COLO668 (cell line): ENCODE measurements around the gene HSPA1A.
A peak's percentile ranks its signal among the peaks of the same experiment; 100 is the strongest.
"Not testable (repeated sequence)": the region's sequence is repeated elsewhere in the genome, so short reads cannot be mapped to it uniquely, and the experiment has no call there.

Source experiments
- DNase-seq: peaks from one replicate; lab custom pipeline; 2025; ENCODE audit not compliant: unreplicated experiment; lab: John Stamatoyannopoulos, UW

HSPA1A gene

DNA sequence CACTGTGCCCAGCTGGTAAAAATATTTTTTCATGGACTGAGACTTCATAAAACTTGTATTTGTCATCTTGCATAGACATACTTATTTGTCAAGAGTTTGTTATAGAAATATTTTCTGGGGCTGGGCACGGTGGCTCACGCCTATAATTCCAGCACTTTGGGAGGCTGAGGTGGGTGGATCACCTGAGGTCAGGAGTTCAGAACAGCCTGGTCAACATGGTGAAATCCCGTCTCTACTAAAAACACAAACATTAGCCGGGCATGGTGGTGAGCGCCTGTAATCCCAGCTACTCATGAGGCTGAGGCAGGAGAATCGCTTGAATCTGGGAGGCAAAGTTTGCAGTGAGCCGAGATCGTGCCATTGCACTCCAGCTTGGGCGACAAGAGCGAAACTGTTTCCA lies 6.7 kb upstream of the HSPA1A start:
- DNase-seq, result not testable (repeated sequence)

DNA sequence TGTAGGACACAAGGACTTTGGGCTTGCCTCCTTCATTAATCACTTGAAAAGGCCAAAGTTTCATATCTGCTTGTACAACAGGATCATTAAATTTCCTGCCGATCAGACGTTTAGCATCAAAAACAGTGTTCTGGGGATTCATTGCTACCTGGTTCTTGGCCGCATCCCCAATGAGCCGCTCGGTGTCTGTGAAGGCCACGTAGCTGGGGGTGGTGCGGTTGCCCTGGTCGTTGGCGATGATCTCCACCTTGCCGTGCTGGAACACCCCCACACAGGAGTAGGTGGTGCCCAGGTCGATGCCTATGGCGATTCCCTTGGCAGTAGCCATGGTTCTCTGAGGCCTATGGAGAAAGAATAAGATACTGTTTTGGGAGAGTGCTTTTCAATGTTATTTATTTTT lies 3.7 kb upstream of the HSPA1A start:
- DNase-seq, result no peak

DNA sequence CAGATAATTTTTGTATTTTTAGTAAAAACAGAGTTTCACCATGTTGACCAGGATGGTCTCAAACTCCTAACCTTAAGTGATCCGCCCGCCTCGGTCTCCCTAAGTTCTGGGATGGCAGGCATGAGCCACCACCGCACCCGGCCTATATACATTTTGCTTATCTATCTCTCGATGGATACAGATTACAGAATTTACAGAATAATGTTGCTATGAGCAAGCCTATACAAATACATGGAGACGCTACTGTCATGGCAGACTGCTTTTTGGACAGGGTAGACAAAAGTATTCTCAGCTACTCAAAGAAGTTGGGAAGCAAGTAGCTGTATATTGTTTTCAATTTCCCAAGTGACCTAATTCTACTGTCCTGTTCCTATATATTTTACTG lies 1.9 kb upstream of the HSPA1A start:
- DNase-seq, result no peak

DNA sequence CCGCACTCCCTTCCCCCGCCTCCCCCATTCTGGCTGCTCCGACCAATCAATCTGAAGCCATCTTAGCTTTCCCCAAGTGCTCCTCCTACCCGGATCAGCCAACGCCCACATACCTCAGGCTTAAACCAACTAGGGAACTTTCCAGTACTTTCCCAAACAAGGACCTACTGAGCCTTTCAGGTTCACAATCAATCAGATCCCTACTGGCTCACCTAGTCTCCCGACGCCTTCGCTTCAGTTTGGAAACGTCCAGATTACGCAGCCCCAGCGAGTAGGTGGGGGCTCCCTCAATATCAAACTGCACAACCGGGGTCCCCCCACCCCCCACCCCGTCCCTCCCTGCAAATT lies 692 bp upstream of the HSPA1A start:
- DNase-seq, result peak; percentile 84

DNA sequence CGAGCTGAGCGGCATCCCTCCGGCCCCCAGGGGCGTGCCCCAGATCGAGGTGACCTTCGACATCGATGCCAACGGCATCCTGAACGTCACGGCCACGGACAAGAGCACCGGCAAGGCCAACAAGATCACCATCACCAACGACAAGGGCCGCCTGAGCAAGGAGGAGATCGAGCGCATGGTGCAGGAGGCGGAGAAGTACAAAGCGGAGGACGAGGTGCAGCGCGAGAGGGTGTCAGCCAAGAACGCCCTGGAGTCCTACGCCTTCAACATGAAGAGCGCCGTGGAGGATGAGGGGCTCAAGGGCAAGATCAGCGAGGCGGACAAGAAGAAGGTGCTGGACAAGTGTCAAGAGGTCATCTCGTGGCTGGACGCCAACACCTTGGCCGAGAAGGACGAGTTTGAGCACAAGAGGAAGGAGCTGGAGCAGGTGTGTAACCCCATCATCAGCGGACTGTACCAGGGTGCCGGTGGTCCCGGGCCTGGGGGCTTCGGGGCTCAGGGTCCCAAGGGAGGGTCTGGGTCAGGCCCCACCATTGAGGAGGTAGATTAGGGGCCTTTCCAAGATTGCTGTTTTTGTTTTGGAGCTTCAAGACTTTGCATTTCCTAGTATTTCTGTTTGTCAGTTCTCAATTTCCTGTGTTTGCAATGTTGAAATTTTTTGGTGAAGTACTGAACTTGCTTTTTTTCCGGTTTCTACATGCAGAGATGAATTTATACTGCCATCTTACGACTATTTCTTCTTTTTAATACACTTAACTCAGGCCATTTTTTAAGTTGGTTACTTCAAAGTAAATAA lies 2.0 kb downstream of the HSPA1A start:
- not testable (repeated sequence) for DNase-seq

DNA sequence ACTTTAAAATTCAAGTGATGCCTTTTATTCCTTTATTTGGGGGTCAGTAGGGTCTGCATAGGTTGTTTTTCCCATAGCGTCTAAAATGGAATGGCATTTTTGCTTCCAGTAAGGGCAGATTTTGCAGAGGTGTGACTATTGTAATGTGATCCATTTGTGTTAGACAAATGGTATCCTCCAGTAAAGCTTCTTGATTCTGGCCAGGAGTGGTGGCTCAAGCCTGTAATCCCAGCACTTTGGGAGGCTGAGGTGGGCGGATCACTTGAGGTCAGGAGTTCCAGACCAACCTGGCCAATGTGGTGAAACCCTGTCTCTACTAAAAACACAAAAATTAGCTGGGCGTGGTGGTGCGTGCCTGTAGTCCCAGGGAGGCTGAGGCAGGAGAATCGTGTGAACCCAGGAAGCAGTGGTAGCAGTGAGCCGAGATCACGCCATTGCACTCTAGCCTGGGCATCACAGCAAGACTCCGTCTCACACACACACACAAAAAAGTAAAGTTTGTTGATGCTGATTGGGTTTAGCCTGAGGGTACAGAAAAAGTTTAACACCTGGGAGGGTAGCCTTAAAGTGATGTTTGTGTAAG lies 2.7 kb downstream of the HSPA1A start:
- DNase-seq, result not testable (repeated sequence)

DNA sequence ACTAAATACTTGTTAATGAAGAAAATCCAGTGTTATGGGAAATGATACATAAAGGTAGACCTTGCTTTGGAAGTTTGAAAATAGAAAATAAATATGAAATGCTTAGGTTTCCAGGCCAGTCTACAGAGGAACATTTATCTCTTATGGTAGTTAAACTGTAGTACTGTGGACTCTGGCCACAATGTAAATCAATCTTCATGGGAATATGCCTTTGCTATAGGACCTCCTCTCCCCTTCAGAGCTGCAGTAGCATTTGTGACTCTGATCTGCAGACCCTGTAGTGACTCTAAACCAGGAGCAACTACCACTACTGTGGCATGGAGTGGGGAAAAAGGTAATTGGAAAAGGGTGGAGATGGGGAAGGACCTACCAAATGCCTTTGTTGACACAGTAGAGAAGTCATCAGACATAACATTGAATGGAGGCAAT lies 4.5 kb downstream of the HSPA1A start:
- DNase-seq, result no peak

DNA sequence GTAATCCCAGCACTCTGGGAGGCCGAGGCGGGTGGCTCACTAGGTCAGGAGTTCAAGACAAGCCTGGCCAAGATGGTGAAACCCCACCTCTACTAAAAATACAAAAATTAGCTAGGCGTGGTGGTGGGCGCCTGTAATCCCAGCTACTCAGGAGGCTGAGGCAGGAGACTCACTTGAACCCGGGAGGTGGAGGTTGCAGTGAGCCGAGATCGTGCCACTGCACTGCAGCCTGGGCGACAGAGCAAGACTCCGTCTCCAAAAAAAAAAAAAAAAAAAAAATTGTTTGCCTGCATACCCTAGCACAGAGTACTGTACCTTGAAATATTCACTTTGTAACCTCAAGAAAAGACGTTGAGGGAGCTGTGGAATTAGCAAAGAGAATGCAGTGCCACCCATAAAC lies 5.1 kb downstream of the HSPA1A start:
- DNase-seq, result not testable (repeated sequence)

DNA sequence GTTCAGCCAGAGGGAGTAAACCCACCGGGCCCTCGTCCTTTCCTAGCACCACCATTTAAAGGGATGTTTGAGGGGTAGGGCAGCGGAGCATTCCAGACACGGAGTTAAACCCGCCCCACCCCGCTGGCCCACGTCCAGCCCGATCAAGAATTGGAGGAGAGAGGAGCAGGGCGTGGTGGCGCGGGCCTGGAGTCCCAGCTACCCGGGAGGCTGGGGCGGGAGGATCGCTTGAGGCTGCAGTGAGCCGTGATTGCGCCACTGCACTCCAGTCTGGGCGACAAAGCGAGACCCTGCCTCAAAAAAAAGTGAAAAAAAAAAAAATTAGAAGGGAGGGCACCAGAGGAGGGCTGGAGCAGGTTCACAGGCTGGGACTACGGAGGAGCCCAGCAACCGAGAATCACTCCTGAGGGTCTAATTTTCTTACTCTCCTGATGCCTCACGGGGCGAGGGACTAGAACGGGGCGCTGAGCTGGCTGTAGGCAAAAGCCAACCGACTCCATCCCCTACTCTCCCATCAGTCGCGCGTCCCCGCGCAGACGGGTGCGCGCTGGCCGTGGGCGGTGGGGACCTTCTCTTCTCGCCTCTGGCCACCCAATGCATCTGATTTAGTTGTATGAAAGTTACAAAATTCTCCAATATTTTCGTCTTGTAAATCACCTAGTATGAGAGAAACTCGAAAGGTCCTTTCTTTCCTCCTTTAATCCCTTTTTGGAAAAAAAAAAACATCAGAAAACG lies 6.1 kb downstream of the HSPA1A start:
- DNase-seq, result peak; percentile 38

DNA sequence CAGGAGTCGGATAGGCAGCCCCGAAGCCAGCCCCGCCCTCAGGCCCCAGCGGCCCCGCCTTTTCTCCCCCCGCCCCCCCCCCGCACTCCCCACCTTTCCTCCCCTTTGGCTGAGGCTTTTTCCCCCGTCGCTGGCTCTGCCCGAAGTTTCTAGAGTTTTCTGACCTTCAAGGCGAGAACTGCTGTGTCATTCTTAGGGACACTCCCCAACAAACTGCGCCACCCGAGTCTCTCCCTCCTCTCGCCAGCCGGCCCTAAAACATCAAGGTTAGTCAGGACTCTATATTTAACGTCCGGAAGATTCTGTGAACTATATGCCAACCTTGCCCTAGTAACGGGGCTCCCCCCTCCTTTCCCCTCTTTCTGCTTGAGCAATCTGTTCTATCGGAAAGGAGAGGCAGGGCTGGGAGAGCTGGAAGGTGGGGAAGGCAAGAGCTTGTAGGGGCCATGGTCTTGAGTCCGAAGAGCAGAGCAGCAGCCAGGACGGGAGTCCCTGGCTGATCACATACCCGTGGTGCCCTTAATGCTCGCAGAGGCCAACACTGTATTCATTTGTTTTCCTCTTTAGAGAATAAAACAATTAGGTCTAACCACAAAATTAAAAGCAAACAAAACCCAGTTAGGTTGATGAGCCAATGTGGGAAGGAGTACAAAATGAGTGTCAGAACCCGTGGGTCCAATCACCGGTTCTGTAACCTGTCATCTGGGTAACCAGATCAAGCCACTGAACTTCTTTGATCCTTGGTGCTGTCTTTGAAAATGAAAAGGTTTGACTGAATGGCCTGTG lies 6.9 kb downstream of the HSPA1A start:
- peak; percentile 21 for DNase-seq

DNA sequence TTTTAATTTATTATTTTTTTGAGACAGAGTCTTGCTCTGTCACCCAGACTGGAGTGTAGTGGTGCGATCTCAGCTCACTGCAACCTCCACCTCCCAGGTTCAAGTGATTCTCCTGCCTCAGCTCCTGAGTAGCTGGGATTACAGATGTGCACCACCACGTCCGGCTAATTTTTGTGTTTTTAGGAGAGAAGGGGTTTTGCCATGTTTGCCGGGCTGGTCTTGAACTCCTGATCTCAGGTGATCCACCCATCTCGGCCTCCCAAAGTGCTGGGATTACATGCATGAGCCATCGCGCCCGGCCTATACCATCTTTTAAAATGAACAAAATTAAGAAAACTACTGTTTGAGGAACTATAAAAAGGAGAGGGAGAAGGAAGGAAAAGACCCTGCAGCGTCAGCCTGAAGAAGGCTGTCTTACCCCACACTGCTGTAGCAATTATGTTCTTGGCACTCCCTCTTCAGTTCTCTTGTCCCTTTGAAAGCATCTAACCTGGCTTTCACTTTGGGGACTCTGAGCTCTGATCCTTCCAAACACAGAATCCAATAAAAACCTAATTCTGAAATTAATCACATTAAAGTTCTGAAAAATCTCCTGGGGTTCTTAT lies 8.4 kb downstream of the HSPA1A start:
- not testable (repeated sequence) for DNase-seq

DNA sequence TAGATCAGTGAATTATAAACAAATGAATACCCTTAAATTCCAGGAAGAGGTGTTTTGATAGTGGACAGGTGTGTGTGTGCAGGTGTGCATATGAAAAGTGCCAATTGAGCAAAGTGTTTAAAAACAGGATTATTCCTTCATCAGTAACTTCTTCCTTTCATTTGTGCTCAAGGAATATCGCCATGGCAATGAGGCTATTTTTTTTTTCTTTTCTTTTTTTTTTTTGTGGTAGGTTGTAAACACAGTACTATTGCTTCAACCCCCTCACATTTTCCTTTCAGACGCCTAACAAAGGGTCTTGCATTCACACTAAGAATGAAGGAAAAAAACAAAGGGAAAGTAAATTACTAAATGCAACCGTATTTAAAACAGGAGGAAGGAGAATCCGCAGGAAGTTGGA lies 10.2 kb downstream of the HSPA1A start:
- no peak for DNase-seq

DNA sequence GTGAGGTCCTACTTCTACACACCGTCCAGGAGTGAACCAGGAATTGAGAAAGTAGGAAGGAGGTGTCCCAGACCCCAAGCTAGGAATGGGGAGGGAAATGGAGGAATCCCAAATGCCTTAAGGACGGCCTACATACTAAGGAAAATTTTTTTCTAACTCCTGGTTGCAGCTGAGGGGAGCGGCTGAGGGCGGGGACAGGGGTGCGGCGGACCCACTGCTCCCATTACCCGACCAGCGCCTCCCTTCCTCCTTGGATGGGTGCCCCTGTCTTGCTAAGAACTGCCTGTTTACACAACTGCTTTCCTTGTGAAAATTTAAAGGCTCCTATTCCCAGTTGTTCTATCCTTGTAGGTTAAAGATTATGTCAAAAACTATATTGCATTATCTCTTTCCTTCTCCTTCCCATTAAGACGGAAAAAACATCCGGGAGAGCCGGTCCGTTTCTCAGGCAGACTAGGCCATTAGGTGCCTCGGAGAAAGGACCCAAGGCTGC lies 11.5 kb downstream of the HSPA1A start:
- no peak for DNase-seq

DNA sequence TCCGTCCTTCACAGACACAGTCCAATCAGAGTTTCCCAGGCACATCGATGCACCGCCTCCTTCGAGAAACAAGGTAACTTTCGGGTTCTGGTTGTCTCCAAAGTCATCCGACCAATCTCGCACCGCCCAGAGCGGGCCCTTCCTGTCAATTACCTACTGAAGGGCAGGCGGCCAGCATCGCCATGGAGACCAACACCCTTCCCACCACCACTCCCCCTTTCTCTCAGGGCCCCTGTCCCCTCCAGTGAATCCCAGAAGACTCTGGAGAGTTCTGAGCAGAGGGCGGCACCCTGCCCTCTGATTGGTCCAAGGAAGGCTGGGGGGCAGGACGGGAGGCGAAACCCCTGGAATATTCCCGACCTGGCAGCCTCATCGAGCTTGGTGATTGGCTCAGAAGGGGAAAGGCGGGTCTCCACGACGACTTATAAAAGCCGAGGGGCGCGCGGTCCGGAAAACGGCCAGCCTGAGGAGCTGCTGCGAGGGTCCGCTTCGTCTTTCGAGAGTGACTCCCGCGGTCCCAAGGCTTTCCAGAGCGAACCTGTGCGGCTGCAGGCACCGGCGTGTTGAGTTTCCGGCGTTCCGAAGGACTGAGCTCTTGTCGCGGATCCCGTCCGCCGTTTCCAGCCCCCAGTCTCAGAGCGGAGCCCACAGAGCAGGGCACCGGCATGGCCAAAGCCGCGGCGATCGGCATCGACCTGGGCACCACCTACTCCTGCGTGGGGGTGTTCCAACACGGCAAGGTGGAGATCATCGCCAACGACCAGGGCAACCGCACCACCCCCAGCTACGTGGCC lies 12.1 kb downstream of the HSPA1A start, which contains the start of gene HSPA1B:
Gene HSPA1B, plus strand, starts transcription at position 453 of the 794 bp plus-strand sequence. Its CDS starts 213 bp downstream, at position 666.
- peak; percentile 90 for DNase-seq

DNA sequence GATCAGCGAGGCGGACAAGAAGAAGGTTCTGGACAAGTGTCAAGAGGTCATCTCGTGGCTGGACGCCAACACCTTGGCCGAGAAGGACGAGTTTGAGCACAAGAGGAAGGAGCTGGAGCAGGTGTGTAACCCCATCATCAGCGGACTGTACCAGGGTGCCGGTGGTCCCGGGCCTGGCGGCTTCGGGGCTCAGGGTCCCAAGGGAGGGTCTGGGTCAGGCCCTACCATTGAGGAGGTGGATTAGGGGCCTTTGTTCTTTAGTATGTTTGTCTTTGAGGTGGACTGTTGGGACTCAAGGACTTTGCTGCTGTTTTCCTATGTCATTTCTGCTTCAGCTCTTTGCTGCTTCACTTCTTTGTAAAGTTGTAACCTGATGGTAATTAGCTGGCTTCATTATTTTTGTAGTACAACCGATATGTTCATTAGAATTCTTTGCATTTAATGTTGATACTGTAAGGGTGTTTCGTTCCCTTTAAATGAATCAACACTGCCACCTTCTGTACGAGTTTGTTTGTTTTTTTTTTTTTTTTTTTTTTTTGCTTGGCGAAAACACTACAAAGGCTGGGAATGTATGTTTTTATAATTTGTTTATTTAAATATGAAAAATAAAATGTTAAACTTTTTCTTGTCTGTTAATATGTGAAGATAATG lies 14.4 kb downstream of the HSPA1A start:
- no peak for DNase-seq

DNA sequence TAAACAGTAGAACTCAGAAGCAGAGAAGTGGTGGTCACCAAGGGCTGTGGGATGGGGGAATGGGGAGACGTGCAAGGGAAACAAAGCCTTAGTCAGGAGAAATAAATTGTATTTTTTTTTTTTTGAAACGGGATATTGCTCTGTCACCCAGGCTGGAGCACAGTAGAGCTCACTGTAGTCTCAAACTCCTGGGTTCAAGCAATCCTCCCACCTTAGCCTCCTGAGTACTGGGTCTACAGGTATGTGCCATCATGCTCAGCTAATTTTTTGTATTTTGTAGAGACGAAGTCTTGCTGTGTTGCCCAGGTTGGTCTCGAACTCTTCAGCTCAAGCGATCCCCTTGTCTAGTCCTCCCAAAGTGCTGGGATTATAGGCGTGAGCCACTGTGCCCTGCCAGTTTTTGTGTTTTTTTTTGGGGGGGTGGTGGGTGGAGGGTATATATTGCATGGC lies 15.6 kb downstream of the HSPA1A start:
- no peak for DNase-seq

DNA sequence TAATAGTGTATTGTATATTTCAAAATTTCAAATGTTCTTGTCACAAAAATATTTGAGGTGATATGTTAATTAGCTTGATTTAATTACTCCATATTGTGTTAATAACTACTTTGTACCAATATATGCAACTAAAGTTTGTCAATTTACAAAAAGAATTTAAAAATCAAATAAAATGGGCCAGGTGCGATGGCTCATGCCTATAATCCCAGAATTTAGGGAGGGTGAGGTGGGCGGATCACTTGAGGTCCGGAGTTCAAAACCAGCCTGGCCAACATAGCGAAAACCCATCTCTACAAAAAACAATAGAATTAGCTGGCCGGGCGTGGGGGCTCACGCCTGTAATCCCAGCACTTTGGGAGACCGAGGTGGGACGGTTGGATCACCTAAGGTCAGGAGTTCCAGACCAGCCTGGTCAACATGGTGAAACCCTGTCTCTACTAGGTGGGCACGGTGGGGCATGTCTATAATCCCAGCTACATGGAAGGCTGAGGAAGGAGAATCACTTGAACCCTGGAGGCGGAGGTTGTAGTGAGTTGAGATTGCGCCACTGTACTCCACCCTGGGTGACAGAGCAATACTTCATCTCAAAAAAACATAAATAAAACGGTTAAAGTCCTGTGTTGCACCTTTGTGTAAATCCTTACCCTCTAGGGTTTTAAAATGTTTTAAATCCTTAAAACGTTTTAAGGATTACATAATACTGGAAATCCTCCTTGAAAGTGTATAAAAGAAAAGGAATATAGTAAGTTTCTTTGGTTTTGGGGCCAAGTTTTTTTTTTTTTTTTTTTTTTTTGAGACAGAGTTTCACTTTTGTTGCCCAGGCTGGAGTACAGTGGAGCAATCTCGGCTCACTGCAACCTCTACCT lies 16.2 kb downstream of the HSPA1A start:
- DNase-seq, result no peak
